Aorta (tissue), 5 donors: Measurements from ENCODE around the gene LPCAT2. TPM values are rescaled to one million over a fixed set of nuclear protein-coding genes. Genes with fewer than 3 reads are reported as not detected.
A peak's percentile ranks its signal among the peaks of the same experiment; 100 is the strongest.

Experiments used
- ATAC-seq: fragments of 200-7000 bp; cut with Tn5 transposase; one replicate; pipeline ENCODE4 v1.9.1; 2022; ENCODE audit warnings: moderate library complexity; ENCODE audit not compliant: low FRiP score
- DNase-seq, 2 donors: peaks; one replicate each; pipeline ENCODE4 v3.0.0-alpha.2; 2020
- H3K27ac ChIP-seq, 2 donors: one replicate each; pipeline ENCODE4 v1.5.1; 2013; ENCODE audit warnings: low read length in 2 of 2, mild to moderate bottlenecking in 2 of 2, moderate library complexity in 2 of 2, control low read depth in 1 of 2, inconsistent platforms in 1 of 2, low read depth in 1 of 2
- H3K27me3 ChIP-seq, 2 donors: one replicate each; pipeline ENCODE4 v1.6.1; 2013; ENCODE audit warnings: control low read depth in 1 of 2, low read length in 1 of 2, mild to moderate bottlenecking in 1 of 2, moderate library complexity in 1 of 2; ENCODE audit not compliant: insufficient read depth in 2 of 2, control insufficient read depth in 1 of 2
- H3K36me3 ChIP-seq, 2 donors: one replicate each; pipeline ENCODE4 v1.6.1; 2013; ENCODE audit warnings: control low read depth in 1 of 2, low read length in 1 of 2, mild to moderate bottlenecking in 1 of 2; ENCODE audit not compliant: insufficient read depth in 2 of 2, control insufficient read depth in 1 of 2
- H3K4me1 ChIP-seq, 2 donors: one replicate each; pipeline ENCODE4 v1.6.1; 2013; ENCODE audit warnings: low read length in 2 of 2, control low read depth in 1 of 2, mild to moderate bottlenecking in 1 of 2, moderate library complexity in 1 of 2; ENCODE audit not compliant: insufficient read depth in 2 of 2, control insufficient read depth in 1 of 2
- H3K4me3 ChIP-seq, 2 donors: one replicate each; pipeline ENCODE4 v1.5.1; 2013; ENCODE audit warnings: low read length in 2 of 2, control low read depth in 1 of 2, mild to moderate bottlenecking in 1 of 2
- H3K9me3 ChIP-seq: one replicate; pipeline ENCODE4 v1.6.1; 2013; ENCODE audit warnings: mild to moderate bottlenecking, low read length; ENCODE audit not compliant: control insufficient read depth
- WGBS, 2 donors: extraction: QIAGEN DNeasy Blood & Tissue Kit; methylation state at CpG; one replicate each; pipeline ENCODE4 v1.1.7; 2013; 5-methylcytosine and 5-hydroxymethylcytosine counted together
- intact Hi-C, 2 donors: fragments of 100-400 bp; cut with DNase I; formaldehyde crosslinking; loops; one replicate each; pipeline versions ENCODE4 v1.14.2 to v1.15.0; 2022
- polyA plus RNA-seq, 2 donors: library from polyadenylated mRNA; stranded (reverse); fragments of 200-250 nt; gene quantifications; one replicate each; pipeline ENCODE4 v1.2.3, GENCODE V29; 2013
- total RNA-seq, 2 donors: library from RNA; stranded (reverse); fragmentation: NEBNext Ultra II Directional; extraction: Animal tissue kit (Norgen Biotek cat#: 25700); gene quantifications; one replicate each; pipeline ENCODE4 v1.2.1, GENCODE V29; 2021
- donor health status: healthy with polysubstance abuse.
- donor health status: Bipolar disorder and iron deficiency.
- donor health status: DM: no; HTN: no; CAD: no.
- donor health status: DM: no; HTN: no; CAD: no.
- donor health status: DM: yes; HTN: yes; CAD: no.

The LPCAT2 gene
- total and polyA plus RNA-seq, 4 donors: 14.8 to 36.6 (median 17.4) TPM

GRCh38 chr16:55572439-55572838 lies 63.6 kb downstream of the LPCAT2 start:
- no peaks in the 10 kb centered on the region for H3K36me3 ChIP-seq
- no peak overlapping the region for H3K27ac ChIP-seq
- H3K4me3 ChIP-seq: no peak overlapping the region
- no peaks in the 10 kb centered on the region for H3K27me3 ChIP-seq
- WGBS, 2 donors: 93 to 94% methylated on average over 4 of the region's 4 CpGs
- intact Hi-C loops: loop anchor here in 1 of 2 donors (2.0 kb wide), 1 partner anchor 46 kb away; no protein-coding TSS in a partner anchor
- H3K4me1 ChIP-seq: no peaks in the 10 kb centered on the region
- no peak for ATAC-seq
- H3K9me3 ChIP-seq: no peaks in the 10 kb centered on the region
- no peak for DNase-seq

GRCh38 chr16:55574811-55575210 lies 65.9 kb downstream of the LPCAT2 start:
- peaks cover 0 to 6% of the 10 kb centered on the region in 2 donors for H3K36me3 ChIP-seq
- intact Hi-C loops: no loop called here
- H3K27me3 ChIP-seq: no peaks in the 10 kb centered on the region
- no peak for ATAC-seq
- no peak overlapping the region for H3K4me3 ChIP-seq
- no peaks in the 10 kb centered on the region for H3K9me3 ChIP-seq
- no peak overlapping the region for H3K27ac ChIP-seq
- 92 to 94% methylated on average over 2 of the region's 2 CpGs for WGBS, 2 donors
- H3K4me1 ChIP-seq: no peaks in the 10 kb centered on the region
- no peak for DNase-seq

GRCh38 chr16:55575496-55575895 lies 66.6 kb downstream of the LPCAT2 start:
- no peaks in the 10 kb centered on the region for H3K27me3 ChIP-seq
- intact Hi-C loops: no loop called here
- H3K27ac ChIP-seq: no peak overlapping the region
- WGBS, 2 donors: 75 to 86% methylated on average over 1 of the region's 1 CpG
- H3K4me3 ChIP-seq: no peak overlapping the region
- DNase-seq (no peak), ATAC-seq (no peak)
- peaks cover 0 to 7% of the 10 kb centered on the region in 2 donors for H3K36me3 ChIP-seq
- H3K9me3 ChIP-seq: no peaks in the 10 kb centered on the region
- H3K4me1 ChIP-seq: no peaks in the 10 kb centered on the region

GRCh38 chr16:55576384-55576783 lies 67.5 kb downstream of the LPCAT2 start:
- intact Hi-C loops: no loop called here
- Histone ChIP-seq H3K4me1 (no peaks in the 10 kb centered on the region), H3K27me3 (no peaks in the 10 kb centered on the region), H3K36me3 (peaks cover 0 to 7% of the 10 kb centered on the region in 2 donors), H3K27ac (no peak overlapping the region), H3K9me3 (no peaks in the 10 kb centered on the region), H3K4me3 (no peak overlapping the region)
- ATAC-seq (no peak), DNase-seq (peak in 1 of 2 donors; percentile 42)
- WGBS, 2 donors: 64 to 68% methylated on average over 2 of the region's 2 CpGs

- intact Hi-C loops: no loop called here
These were observed 69.0 kb downstream of the LPCAT2 start for GRCh38 chr16:55577887-55578286.

GRCh38 chr16:55585631-55586030 lies 76.8 kb downstream of the LPCAT2 start:
- no peaks in the 10 kb centered on the region for H3K9me3 ChIP-seq
- H3K4me3 ChIP-seq: no peak overlapping the region
- WGBS, 2 donors: 70 to 72% methylated on average over 2 of the region's 2 CpGs
- H3K27me3 ChIP-seq: no peaks in the 10 kb centered on the region
- H3K4me1 ChIP-seq: no peaks in the 10 kb centered on the region
- intact Hi-C loops: no loop called here
- DNase-seq (no peak), ATAC-seq (no peak)
- H3K27ac ChIP-seq: no peak overlapping the region
- no peaks in the 10 kb centered on the region for H3K36me3 ChIP-seq

More at GRCh38 chr16:55577887-55578286, 69.0 kb downstream of the LPCAT2 start:
- H3K27me3 ChIP-seq: no peaks in the 10 kb centered on the region
- H3K27ac ChIP-seq: no peak overlapping the region
- WGBS, 2 donors: 88 to 89% methylated on average over 3 of the region's 3 CpGs
- H3K36me3 ChIP-seq: peaks cover 0 to 7% of the 10 kb centered on the region in 2 donors
- H3K4me3 ChIP-seq: no peak overlapping the region
- no peaks in the 10 kb centered on the region for H3K9me3 ChIP-seq
- H3K4me1 ChIP-seq: no peaks in the 10 kb centered on the region
- ATAC-seq: no peak
- no peak for DNase-seq

- Histone ChIP-seq H3K4me1 (no peaks in the 10 kb centered on the region), H3K27ac (no peak overlapping the region), H3K27me3 (no peaks in the 10 kb centered on the region), H3K9me3 (no peaks in the 10 kb centered on the region), H3K4me3 (no peak overlapping the region), H3K36me3 (no peaks in the 10 kb centered on the region)
- WGBS, 2 donors: 78 to 82% methylated on average over 6 of the region's 6 CpGs
- DNase-seq: no peak
- ATAC-seq: no peak
- intact Hi-C loops: no loop called here
These were observed 79.9 kb downstream of the LPCAT2 start for GRCh38 chr16:55588799-55589198.

GRCh38 chr16:55592306-55592705 lies 83.4 kb downstream of the LPCAT2 start:
- DNase-seq (no peak), ATAC-seq (no peak)
- no peaks in the 10 kb centered on the region for H3K36me3 ChIP-seq
- no peak overlapping the region for H3K27ac ChIP-seq
- no peaks in the 10 kb centered on the region for H3K4me1 ChIP-seq
- no peaks in the 10 kb centered on the region for H3K27me3 ChIP-seq
- H3K4me3 ChIP-seq: no peak overlapping the region
- no peaks in the 10 kb centered on the region for H3K9me3 ChIP-seq
- intact Hi-C loops: no loop called here

- no peak for ATAC-seq
- WGBS, 2 donors: 33% methylated on average over 4 of the region's 4 CpGs
These were observed 89.1 kb downstream of the LPCAT2 start for GRCh38 chr16:55597928-55598327.

More at GRCh38 chr16:55597928-55598327, 89.1 kb downstream of the LPCAT2 start:
- H3K36me3 ChIP-seq: no peaks in the 10 kb centered on the region
- no peaks in the 10 kb centered on the region for H3K4me1 ChIP-seq
- no peaks in the 10 kb centered on the region for H3K27me3 ChIP-seq
- no peaks in the 10 kb centered on the region for H3K9me3 ChIP-seq
- intact Hi-C loops: no loop called here
- H3K27ac ChIP-seq: no peak overlapping the region
- no peak overlapping the region for H3K4me3 ChIP-seq
- DNase-seq: no peak
